Measurements from ENCODE around the gene SLC39A10.
"Not testable (repeated sequence)": the region's sequence is repeated elsewhere in the genome, so short reads cannot be mapped to it uniquely, and the experiment has no call there.

SLC39A10 gene

GRCh38 chr2:195682077-195682476 is 25.1 kb downstream of the SLC39A10 start:
- no peak for DNase-seq (ENCODE audit: low read depth, low spot score)
- H3K4me3 ChIP-seq (ENCODE audit: low read depth, low read length), result no peak overlapping the region
- TF ChIP-seq CTCF (IDR thresholded peaks at IDR 0.05; ENCODE audit: insufficient read depth, low read length, missing control alignments), result no peak
- ChIA-PET POLR2A (no interaction called here), CTCF (no interaction called here)

GRCh38 chr2:195683174-195683573 is 26.1 kb downstream of the SLC39A10 start:
- POLR2A ChIA-PET, result no interaction called here
- TF ChIP-seq CTCF (IDR thresholded peaks at IDR 0.05; ENCODE audit: insufficient read depth, low read length, missing control alignments), result no peak
- no peak overlapping the region for H3K4me3 ChIP-seq (ENCODE audit: low read depth, low read length)
- DNase-seq (ENCODE audit: low read depth, low spot score), result no peak
- CTCF ChIA-PET, result no interaction called here

GRCh38 chr2:195686564-195686963 is 29.5 kb downstream of the SLC39A10 start:
- POLR2A ChIA-PET, result no interaction called here
- CTCF ChIA-PET, result interaction anchor here (1.5 kb wide), 1 partner anchor 251 kb away, joined by 4 read pairs; no protein-coding TSS in a partner anchor
- TF ChIP-seq CTCF (IDR thresholded peaks at IDR 0.05; ENCODE audit: insufficient read depth, low read length, missing control alignments), result no peak
- H3K4me3 ChIP-seq (ENCODE audit: low read depth, low read length), result no peak overlapping the region
- DNase-seq (ENCODE audit: low read depth, low spot score), result no peak

DNA sequence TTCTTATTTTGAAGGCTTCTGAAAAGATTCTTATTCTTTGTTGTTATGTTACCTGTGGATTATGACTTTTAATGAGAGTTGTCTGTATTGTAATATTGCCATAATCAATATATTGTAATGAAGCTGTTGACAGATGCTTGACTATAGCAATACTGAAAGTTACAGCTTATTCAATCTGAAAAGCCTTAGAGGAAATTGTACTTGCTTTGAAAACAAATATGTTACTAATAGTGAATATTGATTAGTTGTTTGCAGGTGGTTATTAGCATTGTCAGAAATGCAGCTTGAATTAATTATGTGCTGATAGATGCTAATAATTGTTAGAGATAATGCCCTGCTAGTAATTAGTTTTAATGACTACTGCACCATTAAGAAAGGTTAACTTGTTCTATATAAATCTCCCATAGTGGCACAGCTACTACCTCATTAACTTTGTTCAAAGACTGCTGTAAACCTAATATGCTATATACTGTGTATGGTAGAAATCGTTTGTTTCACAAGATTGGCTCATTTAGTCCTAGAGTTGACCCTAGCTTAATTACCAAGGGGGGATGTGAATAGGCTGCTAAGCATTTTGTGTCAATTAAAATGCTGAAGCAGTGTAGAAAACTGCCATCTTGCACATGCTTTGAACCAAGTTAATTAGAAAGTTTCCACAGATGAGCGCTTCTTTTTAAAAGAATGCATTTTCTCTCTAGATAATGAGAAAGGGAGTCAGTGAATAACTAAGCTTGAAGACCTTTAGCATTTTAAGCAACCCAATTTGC is 30.5 kb downstream of the SLC39A10 start:
- POLR2A ChIA-PET, result no interaction called here
- no peak for DNase-seq (ENCODE audit: low read depth, low spot score)
- no peak overlapping the region for H3K4me3 ChIP-seq (ENCODE audit: low read depth, low read length)
- CTCF ChIA-PET, result interaction anchor here (0.8 to 1.5 kb wide), 2 partner anchors 28 to 250 kb away, joined by 3 to 4 read pairs; no protein-coding TSS in a partner anchor
- no peak for TF ChIP-seq CTCF (IDR thresholded peaks at IDR 0.05; ENCODE audit: insufficient read depth, low read length, missing control alignments)

- CTCF ChIA-PET; H3K4me3 ChIP-seq (ENCODE audit: low read depth, low read length); DNase-seq (ENCODE audit: low read depth, low spot score); POLR2A ChIA-PET: not testable (repeated sequence)
Observed at GRCh38 chr2:195692531-195692930, 35.5 kb downstream of the SLC39A10 start.

DNA sequence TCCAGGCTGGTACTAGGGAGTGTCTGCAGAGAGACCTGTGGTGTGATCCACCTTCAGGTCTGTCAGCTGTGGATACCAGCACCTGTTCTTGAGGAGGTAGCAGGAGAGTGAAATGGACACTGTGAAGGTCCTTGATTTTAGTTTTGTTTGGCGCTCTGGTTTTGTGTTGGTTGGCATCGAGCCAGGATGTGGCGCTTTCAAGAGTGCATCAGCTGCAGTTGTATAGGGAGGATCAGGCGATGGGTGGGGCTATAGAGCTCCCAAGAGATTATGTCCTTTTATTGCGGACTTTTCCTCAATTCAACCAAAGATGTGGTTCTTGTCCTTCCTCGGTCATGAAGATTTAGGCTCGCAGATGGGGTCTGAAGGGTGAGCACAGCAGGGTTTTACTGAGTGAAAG is 37.5 kb downstream of the SLC39A10 start:
- POLR2A ChIA-PET, result no interaction called here
- no peak for DNase-seq (ENCODE audit: low read depth, low spot score)
- no peak overlapping the region for H3K4me3 ChIP-seq (ENCODE audit: low read depth, low read length)
- no peak for TF ChIP-seq CTCF (IDR thresholded peaks at IDR 0.05; ENCODE audit: insufficient read depth, low read length, missing control alignments)
- CTCF ChIA-PET, result no interaction called here
